ENCODE measurements around the gene HSPA4L.

GRCh38 chr4:127870281-127870680 lies 88.2 kb downstream of the HSPA4L start:
- TF ChIP-seq CTCF (conservative IDR thresholded peaks at IDR 0.05) = no peak
- no peak for TF ChIP-seq ZFX (IDR thresholded peaks at IDR 0.05)
